Activated CD8-positive, alpha-beta T cell treated with anti-CD3 and anti-CD28 coated beads for 36 hours (primary cell): Measurements from ENCODE around the gene SYTL5. TPM values are rescaled to one million over a fixed set of nuclear protein-coding genes. Genes with fewer than 3 reads are reported as not detected.

ENCODE experiments used
- ATAC-seq: fragments of 200-7000 bp; cut with Tn5 transposase; one replicate; pipeline ENCODE4 v1.10.0; 2021; ENCODE audit warnings: mild to moderate bottlenecking, moderate library complexity
- CTCF ChIA-PET: fragments of 350-600 bp; sonication (Branson Sonifier 250); formaldehyde crosslinking; loops from one replicate; lab custom pipeline; 2021; ENCODE audit warnings: antibody characterized with exemption; lab: Charles Lee
- POLR2A ChIA-PET: fragments of 350-600 bp; sonication (Branson Sonifier 250); formaldehyde crosslinking; loops from one replicate; lab custom pipeline; 2021; ENCODE audit warnings: antibody characterized with exemption; lab: Charles Lee
- DNase-seq: peaks from one replicate; pipeline ENCODE4 v3.0.0-alpha.2; 2020
- H3K27ac Mint-ChIP-seq: one replicate; pipeline ENCODE4 v1.8.0; 2021; ENCODE audit warnings: mild to moderate bottlenecking, mixed read lengths
- H3K27me3 Mint-ChIP-seq: one replicate; pipeline ENCODE4 v1.8.0; 2021; ENCODE audit warnings: mixed read lengths
- H3K36me3 Mint-ChIP-seq: one replicate; pipeline ENCODE4 v1.8.0; 2021; ENCODE audit warnings: low read depth, mixed read lengths
- H3K4me1 Mint-ChIP-seq: one replicate; pipeline ENCODE4 v1.8.0; 2021; ENCODE audit warnings: low read depth, mixed read lengths
- H3K4me3 Mint-ChIP-seq: one replicate; pipeline ENCODE4 v1.8.0; 2021; ENCODE audit warnings: mild to moderate bottlenecking, moderate library complexity, mixed read lengths
- H3K9me3 Mint-ChIP-seq: one replicate; pipeline ENCODE4 v1.8.0; 2021; ENCODE audit warnings: mixed read lengths
- CTCF ChIP-seq: fragments of 200-600 bp; IDR thresholded peaks from one replicate; pipeline ENCODE4 v1.8.0; 2022; ENCODE audit warnings: antibody characterized with exemption, mild to moderate bottlenecking
- intact Hi-C: fragments of 100-400 bp; cut with micrococcal nuclease; formaldehyde crosslinking; loops from one replicate; pipeline ENCODE4 v1.10.0; 2022
- total RNA-seq, 2 experiments: library from RNA; stranded (reverse); gene quantifications; one replicate each; pipeline ENCODE4 v1.2.3, GENCODE V29; 2021

The SYTL5 gene
- total RNA-seq, 2 experiments from 2014 or later: not detected

GRCh38 chrX:38099688-38100087, 93.3 kb downstream of the SYTL5 start:
- CTCF ChIA-PET: no interaction called here
- DNase-seq: no peak
- Mint-ChIP-seq H3K4me3 (no peak overlapping the region), H3K27ac (no peak overlapping the region), H3K36me3 (no peaks in the 10 kb centered on the region), H3K9me3 (no peaks in the 10 kb centered on the region), H3K27me3 (peaks cover 2% of the 10 kb centered on the region), H3K4me1 (no peaks in the 10 kb centered on the region)
- intact Hi-C loops: no loop called here
- POLR2A ChIA-PET: no interaction called here
- no peak for TF ChIP-seq CTCF
- no peak for ATAC-seq

GRCh38 chrX:38102240-38102639, 95.9 kb downstream of the SYTL5 start:
- no peak for DNase-seq
- Mint-ChIP-seq H3K4me1 (no peaks in the 10 kb centered on the region), H3K9me3 (no peaks in the 10 kb centered on the region), H3K27ac (no peak overlapping the region), H3K27me3 (no peaks in the 10 kb centered on the region), H3K36me3 (no peaks in the 10 kb centered on the region), H3K4me3 (no peak overlapping the region)
- no peak for ATAC-seq
- intact Hi-C loops: no loop called here
- ChIA-PET CTCF (no interaction called here), POLR2A (no interaction called here)
- no peak for TF ChIP-seq CTCF

- no peak for TF ChIP-seq CTCF
- Mint-ChIP-seq H3K4me1 (no peaks in the 10 kb centered on the region), H3K27ac (no peak overlapping the region)
Observed at GRCh38 chrX:38102875-38103274, 96.5 kb downstream of the SYTL5 start.

DNA sequence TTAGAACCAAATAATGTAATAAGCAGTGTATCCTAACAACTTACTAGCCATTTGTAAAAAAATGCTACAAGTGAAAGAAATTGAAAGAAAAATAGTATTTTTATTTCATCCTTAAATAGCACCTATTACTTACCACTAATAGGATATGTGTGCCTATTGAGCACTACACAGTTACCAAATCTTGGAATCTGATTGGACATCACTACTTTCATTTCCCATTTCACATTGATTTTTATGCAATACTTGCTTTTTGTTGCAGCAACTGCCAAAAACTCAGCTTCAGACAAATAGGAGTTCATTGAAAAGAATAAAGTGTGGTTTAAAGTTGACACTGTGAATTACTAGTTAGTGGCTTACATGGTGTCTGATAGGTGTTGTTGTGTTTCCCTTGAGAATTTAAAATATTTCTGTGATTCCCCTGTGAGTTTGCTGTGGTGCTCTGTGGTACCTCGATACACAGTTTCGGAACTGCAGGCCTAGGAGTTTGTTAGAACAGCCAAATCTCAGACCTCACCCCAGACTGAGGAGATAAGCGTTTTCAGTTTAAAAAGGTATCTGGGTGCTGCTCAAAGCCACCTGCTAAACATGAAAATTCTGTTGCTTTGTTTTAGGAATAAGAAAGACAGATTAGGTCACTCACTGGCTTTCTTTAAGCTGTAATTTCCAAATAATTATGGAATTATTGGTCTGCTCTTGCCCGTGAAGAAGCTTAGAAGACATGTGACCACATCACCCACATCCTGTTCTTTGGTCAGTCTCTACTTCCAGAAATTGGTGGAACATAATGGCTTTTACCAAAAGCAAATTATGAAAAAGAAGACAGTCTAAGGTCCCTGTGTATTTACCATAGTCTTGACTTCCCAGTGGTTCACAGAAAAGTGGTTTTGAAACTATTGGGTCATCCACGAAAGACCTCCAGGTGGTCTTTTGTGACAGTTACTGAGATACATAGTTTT, 97.8 kb downstream of the SYTL5 start:
- intact Hi-C loops: no loop called here
- TF ChIP-seq CTCF: no peak
- ATAC-seq (no peak), DNase-seq (no peak)
- H3K9me3 Mint-ChIP-seq: no peaks in the 10 kb centered on the region
- ChIA-PET POLR2A (no interaction called here), CTCF (no interaction called here)
- H3K4me1 Mint-ChIP-seq: no peaks in the 10 kb centered on the region
- H3K27me3 Mint-ChIP-seq: no peaks in the 10 kb centered on the region
- H3K4me3 Mint-ChIP-seq: no peak overlapping the region
- H3K36me3 Mint-ChIP-seq: no peaks in the 10 kb centered on the region
- H3K27ac Mint-ChIP-seq: no peak overlapping the region

More at GRCh38 chrX:38102875-38103274, 96.5 kb downstream of the SYTL5 start:
- H3K4me3 Mint-ChIP-seq: no peak overlapping the region
- intact Hi-C loops: no loop called here
- H3K9me3 Mint-ChIP-seq: no peaks in the 10 kb centered on the region
- ChIA-PET CTCF (no interaction called here), POLR2A (no interaction called here)
- ATAC-seq (no peak), DNase-seq (no peak)
- no peaks in the 10 kb centered on the region for H3K27me3 Mint-ChIP-seq
- H3K36me3 Mint-ChIP-seq: no peaks in the 10 kb centered on the region

GRCh38 chrX:38105216-38105725, 98.9 kb downstream of the SYTL5 start:
- ATAC-seq (no peak), DNase-seq (no peak)
- H3K27ac Mint-ChIP-seq: no peak overlapping the region
- intact Hi-C loops: no loop called here
- H3K4me3 Mint-ChIP-seq: no peak overlapping the region
- ChIA-PET CTCF (no interaction called here), POLR2A (no interaction called here)
- no peaks in the 10 kb centered on the region for H3K36me3 Mint-ChIP-seq
- TF ChIP-seq CTCF: no peak
- no peaks in the 10 kb centered on the region for H3K4me1 Mint-ChIP-seq
- H3K9me3 Mint-ChIP-seq: no peaks in the 10 kb centered on the region
- H3K27me3 Mint-ChIP-seq: peaks cover 2% of the 10 kb centered on the region
